A673 (cell line): ENCODE data around the gene ACTR3. TPM values are rescaled to one million over a fixed set of nuclear protein-coding genes. Genes with fewer than 3 reads are reported as not detected.

Source experiments
- BruUV-seq: library from RNA; stranded (reverse); fragments of 400-500 nt; replicated peaks from 2 replicates; lab custom pipeline; 2021; lab: Mats Ljungman, UMichigan
- CTCF ChIA-PET: fragments of 300-600 bp; sonication (Branson Sonifier 250); formaldehyde crosslinking; loops from one replicate; lab custom pipeline; 2022; ENCODE audit warnings: antibody characterized with exemption; lab: Charles Lee
- POLR2A ChIA-PET: fragments of 300-600 bp; sonication (Branson Sonifier 250); formaldehyde crosslinking; loops from one replicate; lab custom pipeline; 2022; ENCODE audit warnings: antibody characterized with exemption; ENCODE audit not compliant: low non-redundant PET; lab: Charles Lee
- DNase-seq: peaks from one replicate; pipeline ENCODE4 v3.0.0-alpha.2; 2015; ENCODE audit warnings: low spot score
- H3K27ac ChIP-seq: fragments of 200-600 bp; sonication (generic); 2 replicates; pipeline ENCODE4 v1.5.1; 2016; ENCODE audit warnings: mixed run types, low read depth, mild to moderate bottlenecking, mixed read lengths, antibody characterized with exemption, low read length; ENCODE audit not compliant: poor library complexity, severe bottlenecking
- H3K27me3 ChIP-seq: fragments of 200-600 bp; sonication (generic); replicated peaks from 2 replicates; pipeline ENCODE4 v1.6.1; 2017; ENCODE audit warnings: mixed run types, low read depth, mild to moderate bottlenecking, mixed read lengths, antibody characterized with exemption, low read length; ENCODE audit not compliant: insufficient read depth, poor library complexity
- H3K36me3 ChIP-seq: fragments of 200-600 bp; sonication (generic); 2 replicates; pipeline ENCODE4 v1.6.1; 2016; ENCODE audit warnings: mixed run types, mild to moderate bottlenecking, mixed read lengths, antibody characterized with exemption, low read length; ENCODE audit not compliant: insufficient read depth, poor library complexity, severe bottlenecking
- H3K4me1 ChIP-seq: fragments of 200-600 bp; sonication (generic); 2 replicates; pipeline ENCODE4 v1.6.1; 2017; ENCODE audit warnings: mixed run types, mild to moderate bottlenecking, mixed read lengths, antibody characterized with exemption, low read length; ENCODE audit not compliant: insufficient read depth, poor library complexity, severe bottlenecking
- H3K4me3 ChIP-seq: fragments of 200-600 bp; sonication (generic); 2 replicates; pipeline ENCODE4 v1.5.1; 2016; ENCODE audit warnings: low read depth, mixed run types, mild to moderate bottlenecking, mixed read lengths, low read length; ENCODE audit not compliant: poor library complexity, severe bottlenecking
- H3K9me3 ChIP-seq: fragments of 200-600 bp; sonication (generic); 2 replicates; pipeline ENCODE4 v1.6.1; 2016; ENCODE audit warnings: mixed run types, low read depth, mild to moderate bottlenecking, mixed read lengths, antibody characterized with exemption, low read length; ENCODE audit not compliant: poor library complexity, severe bottlenecking
- EZH2 ChIP-seq: fragments of 200-600 bp; sonication (generic); IDR thresholded peaks from 2 replicates; pipeline ENCODE4 v1.6.1; 2017; ENCODE audit warnings: borderline replicate concordance, low read depth, mild to moderate bottlenecking, mixed read lengths, antibody characterized with exemption, low read length; ENCODE audit not compliant: poor library complexity, severe bottlenecking
- intact Hi-C: fragments of 100-400 bp; cut with micrococcal nuclease; formaldehyde crosslinking; loops from one replicate; pipeline ENCODE4 v1.10.0; 2022; ENCODE audit not compliant: unreplicated experiment
- total RNA-seq: library from RNA; stranded (reverse); gene quantifications from 2 replicates; pipeline ENCODE4 v1.2.3, GENCODE V29; 2021
- TF ChIP-seq, protein P1 (sequence below): fragments of 300-800, 200-600 bp; sonication (generic); conservative IDR thresholded peaks from 2 replicates; pipeline ENCODE4 v1.5.1; 2017; ENCODE audit warnings: low read depth, mild to moderate bottlenecking, antibody characterized with exemption, low read length, moderate library complexity, mixed read lengths

Gene ACTR3
- total RNA-seq, 1 experiment from 2014 or later = 340 TPM

DNA sequence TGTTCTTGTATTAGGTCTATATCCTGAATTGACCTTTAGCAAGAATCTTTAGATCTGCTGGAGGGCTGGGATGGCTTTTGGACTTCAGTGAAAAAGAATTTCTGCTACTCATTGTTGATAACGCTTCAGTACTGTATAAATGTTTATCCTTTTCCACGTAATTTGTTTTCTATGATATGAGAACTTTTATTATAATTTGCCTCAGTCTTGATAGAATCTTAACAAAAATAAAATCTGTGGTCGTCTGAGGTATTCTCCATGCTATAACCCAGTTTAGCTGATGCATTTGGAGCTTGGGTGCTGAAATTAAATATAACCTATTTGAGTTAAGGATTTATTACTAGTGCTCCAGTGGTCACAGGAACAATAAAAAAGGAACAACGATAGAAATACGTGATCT, 71.1 kb downstream of the ACTR3 start:
- BruUV-seq = no TSS peak
- Histone ChIP-seq H3K4me3 (no peak overlapping the region), H3K36me3 (peaks cover 5% of the 10 kb centered on the region), H3K27ac (no peak overlapping the region), H3K9me3 (no peaks in the 10 kb centered on the region), H3K4me1 (no peaks in the 10 kb centered on the region), H3K27me3 (no peaks in the 10 kb centered on the region)
- intact Hi-C loops = loop anchor here (10.0 kb wide), 1 partner anchor 206 kb away; the partner anchor contains the start of gene SLC35F5
- no peak for DNase-seq
- ChIA-PET POLR2A (no interaction called here), CTCF (no interaction called here)
- TF ChIP-seq, protein P1, sequence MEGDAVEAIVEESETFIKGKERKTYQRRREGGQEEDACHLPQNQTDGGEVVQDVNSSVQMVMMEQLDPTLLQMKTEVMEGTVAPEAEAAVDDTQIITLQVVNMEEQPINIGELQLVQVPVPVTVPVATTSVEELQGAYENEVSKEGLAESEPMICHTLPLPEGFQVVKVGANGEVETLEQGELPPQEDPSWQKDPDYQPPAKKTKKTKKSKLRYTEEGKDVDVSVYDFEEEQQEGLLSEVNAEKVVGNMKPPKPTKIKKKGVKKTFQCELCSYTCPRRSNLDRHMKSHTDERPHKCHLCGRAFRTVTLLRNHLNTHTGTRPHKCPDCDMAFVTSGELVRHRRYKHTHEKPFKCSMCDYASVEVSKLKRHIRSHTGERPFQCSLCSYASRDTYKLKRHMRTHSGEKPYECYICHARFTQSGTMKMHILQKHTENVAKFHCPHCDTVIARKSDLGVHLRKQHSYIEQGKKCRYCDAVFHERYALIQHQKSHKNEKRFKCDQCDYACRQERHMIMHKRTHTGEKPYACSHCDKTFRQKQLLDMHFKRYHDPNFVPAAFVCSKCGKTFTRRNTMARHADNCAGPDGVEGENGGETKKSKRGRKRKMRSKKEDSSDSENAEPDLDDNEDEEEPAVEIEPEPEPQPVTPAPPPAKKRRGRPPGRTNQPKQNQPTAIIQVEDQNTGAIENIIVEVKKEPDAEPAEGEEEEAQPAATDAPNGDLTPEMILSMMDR = no peak
- TF ChIP-seq EZH2 = no peak

DNA sequence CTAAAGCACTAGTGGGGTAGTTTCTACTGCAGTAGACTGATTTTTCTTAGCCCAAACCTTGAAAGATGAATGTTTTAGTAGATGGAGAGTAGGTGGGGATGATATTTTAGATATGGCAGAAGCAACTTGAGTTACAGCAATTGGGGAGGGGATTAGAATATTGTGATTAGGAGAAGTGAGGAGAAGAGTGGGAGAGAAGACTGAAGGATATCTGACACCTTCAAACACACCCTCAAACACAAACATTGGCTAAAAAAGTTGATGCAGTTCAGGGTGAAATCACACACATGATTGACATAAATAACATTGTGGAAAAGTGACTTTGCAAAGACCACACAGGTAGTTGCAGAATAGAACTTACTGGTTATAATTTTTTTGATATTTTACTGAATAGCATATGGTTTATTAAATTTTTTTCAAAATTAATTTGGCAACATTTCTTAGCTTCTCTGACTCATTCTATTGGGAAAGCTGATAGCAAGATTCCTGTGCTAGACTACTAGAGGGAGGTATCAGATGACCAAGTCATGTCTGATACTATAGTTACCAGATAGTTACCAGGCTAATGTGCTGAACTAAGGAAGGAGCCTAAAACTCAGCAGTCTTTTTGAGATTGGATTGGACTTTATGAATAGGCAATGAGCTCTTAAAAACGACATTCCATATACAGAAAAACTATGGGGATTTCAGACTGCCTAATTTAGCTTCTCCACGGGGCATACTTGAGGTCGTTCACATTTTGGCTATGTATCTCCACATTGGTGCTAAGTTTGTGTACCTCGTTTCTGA, 73.0 kb downstream of the ACTR3 start:
- no TSS peak for BruUV-seq
- Histone ChIP-seq H3K27ac (no peak overlapping the region), H3K27me3 (no peaks in the 10 kb centered on the region), H3K4me1 (no peaks in the 10 kb centered on the region), H3K9me3 (no peaks in the 10 kb centered on the region), H3K4me3 (no peak overlapping the region), H3K36me3 (no peaks in the 10 kb centered on the region)
- CTCF ChIA-PET = no interaction called here
- POLR2A ChIA-PET = no interaction called here
- DNase-seq = no peak
- intact Hi-C loops = loop anchor here (10.0 kb wide), 1 partner anchor 208 kb away; the partner anchor contains the start of gene SLC35F5
- TF ChIP-seq, protein P1 = no peak
- no peak for TF ChIP-seq EZH2

DNA sequence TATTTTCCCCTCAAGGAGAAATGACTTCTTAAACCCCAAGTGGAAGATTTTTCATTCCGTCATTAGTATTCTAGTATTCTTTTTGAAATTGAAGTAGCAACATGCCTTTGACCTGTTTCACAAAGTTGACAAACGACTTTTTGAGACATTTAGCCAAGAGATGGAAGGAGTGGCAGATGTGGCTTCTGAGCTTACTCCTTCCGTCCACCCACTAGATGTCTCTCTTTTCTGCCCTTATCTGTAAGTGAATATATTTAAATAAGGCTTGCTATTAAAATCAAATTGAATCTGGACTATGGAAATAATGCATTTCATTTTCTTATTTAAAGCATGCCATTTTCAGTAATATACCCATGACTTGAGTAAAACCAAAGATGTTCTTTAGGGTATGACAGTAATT, 74.1 kb downstream of the ACTR3 start:
- Histone ChIP-seq H3K4me3 (no peak overlapping the region), H3K4me1 (no peaks in the 10 kb centered on the region), H3K9me3 (no peaks in the 10 kb centered on the region), H3K27me3 (no peaks in the 10 kb centered on the region), H3K27ac (no peak overlapping the region), H3K36me3 (no peaks in the 10 kb centered on the region)
- POLR2A ChIA-PET = no interaction called here
- no peak for DNase-seq
- BruUV-seq = no TSS peak
- intact Hi-C loops = loop anchor here (10.0 kb wide), 1 partner anchor 209 kb away; the partner anchor contains the start of gene SLC35F5
- CTCF ChIA-PET = no interaction called here
- TF ChIP-seq EZH2 = no peak
- TF ChIP-seq, protein P1 = no peak
